HG03097 (cell line): ENCODE measurements around the gene TLE1.
"Not testable (repeated sequence)": the region's sequence is repeated elsewhere in the genome, so short reads cannot be mapped to it uniquely, and the experiment has no call there.

Experiments used
- ATAC-seq: cut with Tn5 transposase; IDR thresholded peaks from one replicate; pipeline ENCODE4 v1.9.1; 2021; ENCODE audit not compliant: unreplicated experiment, low FRiP score

The TLE1 gene

GRCh38 chr9:81604306-81605169, 84.8 kb downstream of the TLE1 start:
- no peak for ATAC-seq

GRCh38 chr9:81602887-81603680, 86.3 kb downstream of the TLE1 start:
- no peak for ATAC-seq

DNA sequence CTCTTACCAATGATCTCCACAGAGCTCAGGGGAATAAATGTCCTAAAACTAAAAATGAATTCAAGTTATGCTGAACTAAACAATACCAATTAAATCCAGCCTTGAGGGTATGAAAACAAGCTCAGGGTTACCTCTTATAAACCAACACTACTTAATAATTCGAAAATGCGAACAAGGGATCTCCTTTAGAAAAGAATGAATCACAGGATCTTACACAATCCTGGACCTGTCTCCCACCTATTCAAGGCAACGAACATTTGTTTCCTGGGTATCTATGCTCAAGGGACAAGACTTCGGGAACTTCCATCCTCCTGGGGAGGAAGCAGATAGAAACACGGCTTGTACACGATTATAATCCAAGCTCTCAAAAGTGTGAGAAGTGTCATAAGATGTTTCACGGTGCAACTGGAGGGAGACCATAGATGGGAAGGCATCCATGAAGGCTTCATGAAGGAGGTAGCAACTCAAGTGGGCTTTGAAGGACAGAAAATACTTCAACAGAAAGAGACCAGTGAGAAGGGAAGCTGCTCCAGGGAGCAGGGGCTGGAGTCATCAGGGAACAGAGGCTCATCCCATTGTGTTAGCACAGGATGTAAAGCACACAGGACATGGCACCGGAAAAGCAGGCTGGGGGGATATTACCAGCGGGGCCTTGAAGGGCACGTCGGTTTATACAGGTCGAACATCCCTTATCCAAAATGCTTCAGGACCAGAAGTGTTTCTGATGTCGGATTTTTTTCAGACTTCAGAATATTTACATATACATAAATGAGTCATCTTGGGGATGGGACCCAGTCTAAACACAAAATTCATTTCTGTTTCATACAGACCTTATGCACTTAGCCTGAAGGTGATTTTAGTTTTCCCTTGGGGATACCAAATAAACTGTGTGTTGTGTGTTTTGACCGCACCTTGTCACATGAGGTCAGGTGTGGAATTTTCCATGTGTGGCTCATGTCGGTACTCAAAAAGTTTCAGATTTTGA, 87.4 kb downstream of the TLE1 start:
- ATAC-seq: no peak

GRCh38 chr9:81600631-81601030, 88.7 kb downstream of the TLE1 start:
- ATAC-seq: no peak

DNA sequence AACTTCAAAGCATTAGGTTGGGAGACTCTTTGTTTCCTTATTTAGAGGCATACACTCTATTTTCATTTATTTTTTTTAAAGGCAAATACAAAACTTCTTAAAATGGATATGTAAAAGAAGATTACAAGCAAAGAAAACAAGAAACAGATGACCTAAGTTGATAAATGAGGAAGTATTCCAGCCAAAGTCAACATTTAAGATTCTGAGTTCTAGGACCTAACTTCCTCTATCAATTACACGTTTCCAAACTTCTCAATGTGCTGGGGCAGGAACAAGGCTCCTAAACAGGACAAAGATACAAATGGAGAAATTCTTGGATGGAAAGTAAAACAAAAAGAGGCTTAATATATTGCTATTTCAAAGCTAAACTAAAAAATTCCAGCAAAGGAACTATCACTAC, 89.5 kb downstream of the TLE1 start:
- ATAC-seq: no peak

DNA sequence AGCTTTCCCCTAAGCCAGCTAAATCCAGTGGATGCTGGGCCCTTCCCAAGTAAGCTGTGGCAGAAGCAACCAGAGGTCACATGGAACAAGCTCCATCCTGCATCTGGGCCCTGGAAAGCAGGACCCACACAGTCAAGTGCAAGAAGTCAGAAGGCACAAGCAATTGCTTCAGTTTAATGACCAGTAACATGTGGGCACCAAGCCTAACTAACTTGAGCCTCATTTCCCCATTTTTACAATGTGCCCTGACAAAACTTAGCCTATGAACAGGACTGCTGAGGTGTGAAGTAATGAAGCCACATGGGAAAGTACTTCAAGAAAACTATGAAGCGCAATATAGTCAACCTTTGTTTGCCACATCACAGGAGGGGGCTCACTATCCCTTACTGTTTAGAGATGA, 90.5 kb downstream of the TLE1 start:
- ATAC-seq: no peak

- ATAC-seq: no peak
Measured at GRCh38 chr9:81598123-81598497, 91.2 kb downstream of the TLE1 start.

- no peak for ATAC-seq
Measured at GRCh38 chr9:81597419-81598122, 91.8 kb downstream of the TLE1 start.

DNA sequence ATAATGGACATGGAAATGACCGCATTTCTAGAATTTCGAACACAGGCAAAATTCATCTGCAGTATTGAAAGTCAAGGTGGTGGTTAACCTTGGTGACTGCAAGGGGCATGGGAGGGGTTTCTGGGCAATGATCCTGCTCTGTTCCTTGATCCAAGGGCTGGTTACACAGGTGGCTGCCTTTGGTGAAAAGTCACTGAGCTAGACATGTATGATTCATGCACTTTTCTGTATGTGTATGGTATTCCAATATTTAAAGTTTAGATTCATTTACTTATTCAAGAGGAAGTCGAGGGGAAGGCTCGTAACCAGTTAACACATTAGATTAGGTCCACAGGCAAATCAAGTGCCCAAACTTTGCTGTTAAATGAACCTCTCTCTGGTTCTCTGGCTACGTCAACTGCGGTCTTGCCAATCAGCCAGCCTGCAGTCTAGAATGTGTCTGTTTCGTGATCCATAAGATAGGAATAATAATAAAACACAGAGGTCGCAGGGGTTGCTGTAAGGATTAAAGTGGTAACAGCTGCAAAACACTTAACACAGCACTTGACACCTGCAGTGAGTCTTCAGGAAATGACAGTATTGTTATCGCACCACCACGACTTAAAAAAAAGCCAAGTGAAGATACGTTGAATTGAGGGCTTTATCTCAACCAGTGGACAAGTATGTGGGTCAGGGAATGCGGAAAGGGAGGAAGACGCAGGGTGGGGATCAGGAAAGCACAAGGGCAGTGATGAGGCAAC, 92.5 kb downstream of the TLE1 start:
- no peak for ATAC-seq

GRCh38 chr9:81595887-81596543, 93.3 kb downstream of the TLE1 start:
- no peak for ATAC-seq

DNA sequence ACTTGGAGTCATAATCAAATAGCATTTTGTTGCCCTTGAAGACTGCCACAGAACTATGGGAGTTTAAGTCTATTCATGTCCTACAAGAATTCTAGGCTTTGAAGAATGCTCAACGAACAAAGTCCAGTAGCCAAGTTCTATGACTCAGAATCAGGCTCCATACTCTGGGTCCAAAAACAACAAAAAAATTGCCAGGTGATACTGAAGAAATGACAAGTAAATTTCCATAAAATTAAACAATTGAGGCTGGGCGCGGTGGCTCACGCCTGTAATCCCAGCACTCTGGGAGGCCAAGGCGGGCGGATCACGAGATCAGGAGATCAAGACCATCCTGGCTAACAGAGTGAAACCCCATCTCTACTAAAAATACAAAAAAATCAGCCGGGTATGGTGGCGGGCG, 94.1 kb downstream of the TLE1 start:
- ATAC-seq: not testable (repeated sequence)

DNA sequence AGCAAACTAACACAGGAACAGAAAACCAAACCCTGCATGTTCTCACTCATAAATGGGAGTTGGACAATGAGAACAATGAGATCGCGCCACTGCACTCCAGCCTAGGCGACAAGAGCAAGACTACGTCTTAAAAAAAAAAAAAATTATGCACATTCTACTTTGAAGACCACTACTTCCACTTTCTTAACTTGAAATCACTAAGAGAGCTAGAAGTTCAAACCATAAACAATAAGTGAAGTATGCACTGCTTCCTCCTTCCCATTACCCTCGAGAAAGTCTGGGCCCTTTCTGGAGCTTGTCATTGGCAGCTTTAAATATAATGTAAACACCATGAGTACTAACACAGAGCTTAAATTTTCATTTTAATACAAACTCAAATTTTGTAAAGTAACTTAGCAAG, 94.9 kb downstream of the TLE1 start:
- no peak for ATAC-seq

- ATAC-seq: no peak
Measured at GRCh38 chr9:81592887-81593266, 96.5 kb downstream of the TLE1 start.

- ATAC-seq: no peak
Measured at GRCh38 chr9:81591791-81592190, 97.6 kb downstream of the TLE1 start.

DNA sequence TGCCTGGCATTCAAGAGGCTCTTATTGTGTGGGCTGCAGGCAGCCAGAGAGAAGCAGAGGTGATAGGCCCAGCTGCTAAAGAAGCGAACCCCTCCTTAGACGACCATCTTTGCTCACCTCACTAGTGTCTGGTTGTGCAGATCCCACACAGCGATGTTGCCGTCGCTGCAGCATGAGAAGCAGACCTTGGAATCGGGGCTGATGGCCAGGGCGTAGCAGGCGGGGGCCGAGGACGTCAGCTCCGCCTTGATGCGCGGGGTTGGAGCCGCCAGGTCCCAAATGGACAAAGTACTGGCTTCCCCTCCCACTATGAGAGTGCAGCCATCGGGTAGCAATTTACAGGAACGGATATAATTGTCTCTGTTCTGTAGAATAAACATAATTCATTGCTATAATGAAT, 98.7 kb downstream of the TLE1 start:
- ATAC-seq: no peak

DNA sequence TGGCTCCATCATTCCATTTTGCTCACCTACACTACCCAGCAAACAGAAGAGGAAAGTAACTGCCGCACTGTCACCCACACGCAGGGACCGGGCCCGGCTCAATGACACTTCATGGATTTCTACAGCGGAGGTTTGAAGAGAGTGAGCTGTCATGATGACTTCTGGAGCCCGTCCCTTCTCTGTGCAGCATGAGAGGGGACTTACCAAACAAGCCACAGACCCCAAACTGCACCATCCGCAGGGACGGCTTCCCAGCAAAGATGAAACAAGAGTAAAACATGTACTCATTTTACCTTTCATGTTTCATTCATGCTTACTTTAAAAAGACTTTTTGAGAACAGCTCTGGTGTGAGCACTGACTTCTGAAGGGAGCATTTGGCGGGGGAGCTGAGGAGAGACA, 99.5 kb downstream of the TLE1 start:
- ATAC-seq: no peak

GRCh38 chr9:81589392-81589791, 100.0 kb downstream of the TLE1 start:
- no peak for ATAC-seq

- ATAC-seq: no peak
Measured at GRCh38 chr9:81588148-81588871, 101.0 kb downstream of the TLE1 start.
